HepG2 (cell line): ENCODE measurements around the gene C16orf89. TPM values are rescaled to one million over a fixed set of nuclear protein-coding genes. Genes with fewer than 3 reads are reported as not detected.
A peak's percentile ranks its signal among the peaks of the same experiment; 100 is the strongest.

Experiments
- ATAC-seq: fragments of 200-7000 bp; cut with Tn5 transposase; 3 replicates; pipeline ENCODE4 v1.9.1; 2020; ENCODE audit warnings: mild to moderate bottlenecking, moderate library complexity
- BruUV-seq: library from RNA; stranded (reverse); fragments of 400-500 nt; replicated peaks from 2 replicates; lab custom pipeline; 2021; lab: Mats Ljungman, UMichigan
- CTCF ChIA-PET: fragments of 300-600 bp; formaldehyde crosslinking; extraction: SDS; loops from one replicate; lab custom pipeline; 2021; ENCODE audit warnings: low total read pairs, inconsistent platforms, low intra/inter-chr PET ratio; lab: Yijun Ruan, JAX
- POLR2A ChIA-PET: fragments of 350-600 bp; sonication (Branson Sonifier 250); formaldehyde crosslinking; loops from one replicate; lab custom pipeline; 2020; ENCODE audit warnings: antibody characterized with exemption, inconsistent platforms; lab: Yijun Ruan, JAX
- DNase-seq: peaks from one replicate; pipeline ENCODE4 v3.0.0-alpha.2; 2015; ENCODE audit warnings: low spot score
- FAIRE-seq: peaks from 3 replicates; lab custom pipeline; 2011; peaks lifted over from hg19 to GRCh38; lab: Jason Lieb, UNC
- H2AFZ ChIP-seq: one replicate; pipeline ENCODE4 v1.6.1; 2011; ENCODE audit warnings: low read length, inconsistent platforms
- H3K27ac ChIP-seq: fragments of 300-600 bp; 3 replicates; pipeline ENCODE4 v1.8.0; 2011; ENCODE audit warnings: mixed run types, mild to moderate bottlenecking, mixed read lengths, low read length, inconsistent platforms; ENCODE audit not compliant: insufficient read depth; ENCODE audit errors: extremely low read length
- H3K27me3 ChIP-seq, 2 experiments: fragments of 200-600 bp in 1 of 2; 2 replicates in 1 of 2; 3 replicates in 1 of 2; pipeline versions ENCODE4 v1.6.0 to v1.8.0; 2011; ENCODE audit warnings: low read length in 2 of 2, mild to moderate bottlenecking in 2 of 2, moderate library complexity in 2 of 2, inconsistent platforms in 1 of 2; ENCODE audit not compliant: insufficient read depth in 2 of 2, control insufficient read depth in 1 of 2
- H3K36me3 ChIP-seq, 2 experiments: fragments of 200-600 bp in 1 of 2; replicated peaks in 1 of 2; 2 replicates in 1 of 2; 3 replicates in 1 of 2; pipeline versions ENCODE4 v1.5.1 to v1.8.0; 2011; ENCODE audit warnings: low read length in 2 of 2, inconsistent platforms in 1 of 2; ENCODE audit not compliant: insufficient read depth in 2 of 2, control insufficient read depth in 1 of 2
- H3K4me1 ChIP-seq: 2 replicates; pipeline ENCODE4 v1.5.1; 2012; ENCODE audit warnings: low read length, inconsistent platforms; ENCODE audit not compliant: insufficient read depth
- H3K4me2 ChIP-seq: 2 replicates; pipeline ENCODE4 v1.6.0; 2011; ENCODE audit warnings: low read depth, low read length, inconsistent platforms
- H3K4me3 ChIP-seq, 3 experiments: fragments of 200-600 bp in 1 of 3; sonication (generic), shearing (Covaris generic) in 1 of 3; replicated peaks in 1 of 3; 2 replicates each; pipeline ENCODE4 v1.5.1; 2011 to 2016; ENCODE audit warnings: low read length in 3 of 3, inconsistent platforms in 2 of 3, low read depth in 2 of 3, mild to moderate bottlenecking in 2 of 3, control low read depth in 1 of 3, mixed read lengths in 1 of 3; ENCODE audit not compliant: insufficient read depth in 1 of 3
- H3K79me2 ChIP-seq: one replicate; pipeline ENCODE4 v1.6.1; 2011; ENCODE audit warnings: low read length, inconsistent platforms; ENCODE audit not compliant: insufficient read depth
- H3K9ac ChIP-seq: 2 replicates; pipeline ENCODE4 v1.6.0; 2011; ENCODE audit warnings: mild to moderate bottlenecking, low read depth, low read length, inconsistent platforms; ENCODE audit not compliant: insufficient read depth
- H3K9me3 ChIP-seq: 2 replicates; pipeline ENCODE4 v1.5.1; 2012; ENCODE audit warnings: mild to moderate bottlenecking, low read length
- H4K20me1 ChIP-seq: 2 replicates; pipeline ENCODE4 v1.6.0; 2011; ENCODE audit warnings: inconsistent platforms, mild to moderate bottlenecking, low read length, moderate library complexity; ENCODE audit not compliant: insufficient read depth
- TEAD3 ChIP-seq: optimal IDR thresholded peaks from 2 replicates; pipeline ENCODE3; 2016; ENCODE audit warnings: borderline replicate concordance
- WGBS: methylation state at CpG from one replicate; pipeline ENCODE4 v1.1.6; 2017; ENCODE audit warnings: low lambda C conversion rate; 5-methylcytosine and 5-hydroxymethylcytosine counted together
- in situ Hi-C: cut with HindIII; loops from 2 replicates; pipeline ENCODE4 v1.10.0; 2017; ENCODE audit warnings: low pct_unique_long_range_greater_than_20kb; ENCODE audit not compliant: extremely low pct_ligation_motif_present
- intact Hi-C: fragments of 100-400 bp; cut with micrococcal nuclease; formaldehyde crosslinking; loops from one replicate; pipeline ENCODE4 v1.10.0; 2022; ENCODE audit not compliant: unreplicated experiment
- polyA plus RNA-seq, 8 experiments: library from polyadenylated mRNA; depleted of rRNA in 3 of 8; stranded (reverse) in 7 of 8; unstranded in 1 of 8; fragments of >200 nt; fragmentation: Illumina TruSeq in 4 of 8; extraction: Trizol in 4 of 8; gene quantifications; 2 replicates each; pipeline versions ENCODE4 v1.2.1 to v1.2.3, GENCODE V29; 2011 to 2016; ENCODE audit warnings: low read depth in 4 of 8, missing spikeins in 1 of 8, mixed read lengths in 1 of 8; ENCODE audit not compliant: insufficient read depth in 1 of 8
- total RNA-seq, 5 experiments: library from RNA; depleted of rRNA; stranded (reverse); fragments of >200 nt; fragmentation: Illumina TruSeq; extraction: Trizol; gene quantifications; 2 replicates each; pipeline ENCODE4 v1.2.3, GENCODE V29; 2016; ENCODE audit warnings: low read depth in 1 of 5
- TF ChIP-seq, protein P1 (sequence below): sonication (generic); formaldehyde crosslinking; IDR thresholded peaks from 2 replicates; pipeline ENCODE4 v1.5.1; 2020; ENCODE audit warnings: mild to moderate bottlenecking, missing genetic modification reagents, moderate library complexity

The C16orf89 gene
- total and polyA plus RNA-seq, 2 of the 13 experiments (the other 11 are each of a cell fraction or from before 2014, with no cell fraction given) = 1.9 to 3.4 TPM

DNA sequence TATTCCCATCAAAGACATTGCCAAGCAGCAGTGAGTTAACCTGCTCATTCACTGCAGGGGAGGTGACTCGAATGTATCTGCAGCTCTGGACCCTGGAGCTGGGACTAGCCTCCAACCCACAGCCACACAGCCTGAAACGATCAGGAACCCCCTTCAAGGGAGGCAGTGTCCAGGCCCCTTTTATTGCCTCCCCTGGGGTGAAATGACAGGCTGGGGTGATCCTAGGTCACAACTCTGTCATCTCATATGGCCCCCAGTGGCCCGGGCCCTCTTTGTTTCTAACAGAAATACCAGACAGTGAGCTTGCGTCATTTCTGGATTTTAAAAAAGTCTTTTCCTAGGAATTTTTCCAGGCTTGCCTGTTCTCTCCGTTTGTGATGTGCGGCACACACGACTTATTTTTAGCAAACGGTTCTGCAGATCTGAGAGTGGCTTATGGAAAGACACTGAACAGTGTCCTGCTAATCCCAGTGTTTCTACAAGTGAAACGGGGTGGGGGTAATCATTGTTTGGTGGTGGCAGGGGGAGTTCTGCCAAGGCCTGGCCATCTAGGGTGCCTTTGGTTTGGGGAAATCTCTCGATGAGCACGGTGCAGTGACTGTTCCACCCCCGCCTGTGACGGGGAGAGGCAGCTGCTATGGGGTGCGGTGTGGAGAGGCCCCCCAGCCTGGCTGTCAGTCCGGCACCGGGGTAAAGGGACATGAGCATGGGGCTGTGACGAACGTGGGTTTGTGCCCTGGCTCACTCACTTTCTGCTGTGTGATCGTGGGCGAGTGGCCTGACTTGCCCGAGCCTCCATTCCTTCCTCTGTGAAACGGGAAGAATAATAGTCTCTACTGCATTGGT lies 59.2 kb downstream of the C16orf89 start:
- Histone ChIP-seq H3K9ac (no peak overlapping the region), H3K9me3 (no peaks in the 10 kb centered on the region), H2AFZ (no peak overlapping the region), H3K79me2 (no peaks in the 10 kb centered on the region), H3K4me2 (no peak overlapping the region), H3K4me1 (peaks cover 53% of the 10 kb centered on the region), H3K4me3 (no peak overlapping the region), H3K36me3 (no peaks in the 10 kb centered on the region), H3K27ac (no peak overlapping the region), H3K27me3 (peaks cover 11 to 59% of the 10 kb centered on the region in 2 experiments; a peak in 4 of 5 replicates), H4K20me1 (no peaks in the 10 kb centered on the region)
- in situ Hi-C loops (no loop called here), intact Hi-C loops (no loop called here)
- no TSS peak for BruUV-seq
- POLR2A ChIA-PET = interaction anchor here (1.3 kb wide), 1 partner anchor 24 kb away, joined by 3 read pairs; no protein-coding TSS in a partner anchor
- DNase-seq (no peak), ATAC-seq (no peak), FAIRE-seq (no peak)
- TF ChIP-seq TEAD3 (CRISPR knock-in tag) = no peak
- TF ChIP-seq, protein P1, sequence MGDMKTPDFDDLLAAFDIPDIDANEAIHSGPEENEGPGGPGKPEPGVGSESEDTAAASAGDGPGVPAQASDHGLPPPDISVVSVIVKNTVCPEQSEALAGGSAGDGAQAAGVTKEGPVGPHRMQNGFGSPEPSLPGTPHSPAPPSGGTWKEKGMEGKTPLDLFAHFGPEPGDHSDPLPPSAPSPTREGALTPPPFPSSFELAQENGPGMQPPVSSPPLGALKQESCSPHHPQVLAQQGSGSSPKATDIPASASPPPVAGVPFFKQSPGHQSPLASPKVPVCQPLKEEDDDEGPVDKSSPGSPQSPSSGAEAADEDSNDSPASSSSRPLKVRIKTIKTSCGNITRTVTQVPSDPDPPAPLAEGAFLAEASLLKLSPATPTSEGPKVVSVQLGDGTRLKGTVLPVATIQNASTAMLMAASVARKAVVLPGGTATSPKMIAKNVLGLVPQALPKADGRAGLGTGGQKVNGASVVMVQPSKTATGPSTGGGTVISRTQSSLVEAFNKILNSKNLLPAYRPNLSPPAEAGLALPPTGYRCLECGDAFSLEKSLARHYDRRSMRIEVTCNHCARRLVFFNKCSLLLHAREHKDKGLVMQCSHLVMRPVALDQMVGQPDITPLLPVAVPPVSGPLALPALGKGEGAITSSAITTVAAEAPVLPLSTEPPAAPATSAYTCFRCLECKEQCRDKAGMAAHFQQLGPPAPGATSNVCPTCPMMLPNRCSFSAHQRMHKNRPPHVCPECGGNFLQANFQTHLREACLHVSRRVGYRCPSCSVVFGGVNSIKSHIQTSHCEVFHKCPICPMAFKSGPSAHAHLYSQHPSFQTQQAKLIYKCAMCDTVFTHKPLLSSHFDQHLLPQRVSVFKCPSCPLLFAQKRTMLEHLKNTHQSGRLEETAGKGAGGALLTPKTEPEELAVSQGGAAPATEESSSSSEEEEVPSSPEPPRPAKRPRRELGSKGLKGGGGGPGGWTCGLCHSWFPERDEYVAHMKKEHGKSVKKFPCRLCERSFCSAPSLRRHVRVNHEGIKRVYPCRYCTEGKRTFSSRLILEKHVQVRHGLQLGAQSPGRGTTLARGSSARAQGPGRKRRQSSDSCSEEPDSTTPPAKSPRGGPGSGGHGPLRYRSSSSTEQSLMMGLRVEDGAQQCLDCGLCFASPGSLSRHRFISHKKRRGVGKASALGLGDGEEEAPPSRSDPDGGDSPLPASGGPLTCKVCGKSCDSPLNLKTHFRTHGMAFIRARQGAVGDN (CRISPR knock-in tag) = peak; percentile 21; the same call in 1 of the 2 replicates
- WGBS = 24% methylated on average over 22 of the region's 22 CpGs
- CTCF ChIA-PET = no interaction called here
